ENCODE data around the gene FIGN.

GRCh38 chr2:163768881-163769695, 33.3 kb upstream of the FIGN start:
- TF ChIP-seq CTCF (IDR thresholded peaks at IDR 0.05) (no peak), POLR2A (IDR thresholded peaks at IDR 0.05) (no peak)
